Endothelial cell of umbilical vein (primary cell): Measurements from ENCODE around the gene PRDM11. TPM values are rescaled to one million over a fixed set of nuclear protein-coding genes. Genes with fewer than 3 reads are reported as not detected.

Experiments
- BruUV-seq: library from RNA; stranded (reverse); fragments of 400-500 nt; replicated peaks from 2 replicates; lab custom pipeline; 2021; lab: Mats Ljungman, UMichigan
- CTCF ChIA-PET: fragments of 300-600, 350-600 bp; sonication (Branson Sonifier 250); formaldehyde crosslinking; loops from one replicate; lab custom pipeline; 2021; ENCODE audit warnings: antibody characterized with exemption, inconsistent platforms; lab: Charles Lee
- POLR2A ChIA-PET: fragments of 300-600, 350-600 bp; sonication (Branson Sonifier 250); formaldehyde crosslinking; loops from one replicate; lab custom pipeline; 2021; ENCODE audit warnings: antibody characterized with exemption, inconsistent platforms; lab: Charles Lee
- DNase-seq: peaks from one replicate; pipeline ENCODE4 v3.0.0-alpha.2; 2011; ENCODE audit warnings: low read depth, low spot score
- FAIRE-seq: peaks from 2 replicates; lab custom pipeline; 2011; peaks lifted over from hg19 to GRCh38; lab: Jason Lieb, UNC
- H2AFZ ChIP-seq: 2 replicates; pipeline ENCODE4 v1.6.0; 2012; ENCODE audit warnings: low read depth, low read length, control low read depth, inconsistent platforms
- H3K27ac ChIP-seq: 2 replicates; pipeline ENCODE4 v1.5.1; 2011; ENCODE audit warnings: low read depth, mild to moderate bottlenecking, control low read depth, low read length, moderate library complexity; ENCODE audit not compliant: insufficient read depth
- H3K27me3 ChIP-seq, 2 experiments: 2 replicates each; pipeline versions ENCODE4 v1.6.0 to v1.6.1; 2011; ENCODE audit warnings: low read length in 2 of 2, mixed read lengths in 1 of 2; ENCODE audit not compliant: control insufficient read depth in 2 of 2, insufficient read depth in 2 of 2
- H3K36me3 ChIP-seq, 2 experiments: 2 replicates in 1 of 2; 3 replicates in 1 of 2; pipeline ENCODE4 v1.5.1; 2011; ENCODE audit warnings: low read length in 2 of 2, mild to moderate bottlenecking in 1 of 2, moderate library complexity in 1 of 2; ENCODE audit not compliant: control insufficient read depth in 2 of 2, insufficient read depth in 2 of 2; ENCODE audit errors: extremely low read depth in 1 of 2
- H3K4me1 ChIP-seq: 3 replicates; pipeline ENCODE4 v1.5.1; 2011; ENCODE audit warnings: mild to moderate bottlenecking, low read length; ENCODE audit not compliant: control insufficient read depth, insufficient read depth; ENCODE audit errors: extremely low read depth
- H3K4me2 ChIP-seq: 2 replicates; pipeline ENCODE4 v1.6.1; 2011; ENCODE audit warnings: low read length, control low read depth, mixed read lengths; ENCODE audit not compliant: insufficient read depth
- H3K4me3 ChIP-seq, 3 experiments: fragments of 200-600 bp in 1 of 3; sonication (generic), shearing (Covaris generic) in 1 of 3; replicated peaks in 1 of 3; 2 replicates each; pipeline ENCODE4 v1.5.1; 2011 to 2016; ENCODE audit warnings: control low read depth in 3 of 3, low read length in 3 of 3, mild to moderate bottlenecking in 2 of 3, inconsistent platforms in 1 of 3, low read depth in 1 of 3, moderate library complexity in 1 of 3; ENCODE audit not compliant: insufficient read depth in 1 of 3
- H3K79me2 ChIP-seq: 2 replicates; pipeline ENCODE4 v1.6.0; 2012; ENCODE audit warnings: low read length, inconsistent platforms; ENCODE audit not compliant: control insufficient read depth, insufficient read depth
- H3K9ac ChIP-seq: replicated peaks from 2 replicates; pipeline ENCODE3; 2011; ENCODE audit warnings: low read length, control low read depth; ENCODE audit not compliant: insufficient read depth; ENCODE audit errors: extremely low read depth
- H3K9me1 ChIP-seq: replicated peaks from 3 replicates; pipeline ENCODE4 v1.6.0; 2011; ENCODE audit warnings: mild to moderate bottlenecking, low read length; ENCODE audit not compliant: control insufficient read depth, insufficient read depth; ENCODE audit errors: extremely low read depth
- H3K9me3 ChIP-seq: replicated peaks from 2 replicates; pipeline ENCODE4 v1.5.1; 2012; ENCODE audit warnings: low read length, inconsistent platforms; ENCODE audit not compliant: control insufficient read depth, insufficient read depth
- H4K20me1 ChIP-seq: replicated peaks from 2 replicates; pipeline ENCODE3; 2011; ENCODE audit warnings: mild to moderate bottlenecking, low read length; ENCODE audit not compliant: control insufficient read depth, insufficient read depth; ENCODE audit errors: extremely low read depth
- CTCF ChIP-seq, 2 donors: IDR thresholded peaks; 1 replicate in 1 of 2; 2 replicates in 1 of 2; pipeline ENCODE4 v1.5.1; 2011; ENCODE audit warnings: low read length in 2 of 2, mild to moderate bottlenecking in 2 of 2, moderate library complexity in 2 of 2, control low read depth in 1 of 2, inconsistent platforms in 1 of 2, low read depth in 1 of 2; ENCODE audit not compliant: insufficient read depth in 1 of 2; ENCODE audit errors: extremely low read depth in 1 of 2
- EZH2 ChIP-seq: IDR thresholded peaks from 2 replicates; pipeline ENCODE4 v1.6.1; 2012; ENCODE audit warnings: borderline replicate concordance, low read depth, mild to moderate bottlenecking, moderate library complexity, low read length, inconsistent platforms; ENCODE audit not compliant: severe bottlenecking
- FOS ChIP-seq: IDR thresholded peaks from 2 replicates; pipeline ENCODE4 v1.6.1; 2011; ENCODE audit warnings: mild to moderate bottlenecking, low read length, moderate library complexity, borderline replicate concordance; ENCODE audit not compliant: insufficient read depth
- GATA2 ChIP-seq: IDR thresholded peaks from 2 replicates; pipeline ENCODE4 v1.7.0; 2011; ENCODE audit warnings: low read depth, mild to moderate bottlenecking, moderate library complexity, mixed read lengths, low read length; ENCODE audit not compliant: insufficient read length, insufficient read depth
- JUN ChIP-seq: IDR thresholded peaks from 2 replicates; pipeline ENCODE4 v1.6.1; 2011; ENCODE audit warnings: borderline replicate concordance, low read depth; ENCODE audit not compliant: insufficient read length, insufficient read depth
- MAX ChIP-seq: IDR thresholded peaks from 2 replicates; pipeline ENCODE4 v1.6.1; 2011; ENCODE audit not compliant: insufficient read depth, insufficient read length
- MYC ChIP-seq: IDR thresholded peaks from one replicate; pipeline ENCODE4 v1.6.1; 2011; ENCODE audit warnings: mild to moderate bottlenecking, low read depth, low read length
- POLR2A ChIP-seq: IDR thresholded peaks from 2 replicates; pipeline ENCODE4 v1.6.1; 2012; ENCODE audit warnings: low read depth, mild to moderate bottlenecking, control low read depth, low read length
- POLR2AphosphoS5 ChIP-seq: IDR thresholded peaks from 2 replicates; pipeline ENCODE4 v1.6.1; 2012; ENCODE audit warnings: low read depth, mild to moderate bottlenecking, control low read depth, low read length, moderate library complexity; ENCODE audit not compliant: insufficient read depth
- dilution Hi-C: fragments of 300-500 bp; cut with MboI; formaldehyde crosslinking; loops from one replicate; pipeline ENCODE4 v1.15.0; 2019; ENCODE audit warnings: low sequenced_read_pairs; ENCODE audit not compliant: extremely low pct_ligation_motif_present
- intact Hi-C: fragments of 100-400 bp; cut with micrococcal nuclease; formaldehyde crosslinking; loops from one replicate; pipeline ENCODE4 v1.10.0; 2022
- polyA plus RNA-seq, 4 experiments: library from polyadenylated mRNA; depleted of rRNA in 3 of 4; stranded (reverse) in 3 of 4; unstranded in 1 of 4; fragments of >200 nt; gene quantifications; 2 replicates each; pipeline versions ENCODE4 v1.2.1 to v1.2.3, GENCODE V29; 2011 to 2012; ENCODE audit warnings: missing spikeins in 1 of 4
- total RNA-seq: library from RNA; stranded (reverse); gene quantifications from 2 replicates; pipeline ENCODE4 v1.2.3, GENCODE V29; 2021

PRDM11 gene
- total and polyA plus RNA-seq, 2 donors (not counting 3 experiments of a cell fraction or from before 2014, with no cell fraction given) = 6.9 to 14.1 TPM

- no peak overlapping the region for H3K4me3 ChIP-seq
- FAIRE-seq = no peak
- H3K4me2 ChIP-seq = no peak overlapping the region
- H3K9me1 ChIP-seq = no peaks in the 10 kb centered on the region
- DNase-seq = no peak
- no peak overlapping the region for H3K9ac ChIP-seq
- H3K4me1 ChIP-seq = no peaks in the 10 kb centered on the region
- no peaks in the 10 kb centered on the region for H3K9me3 ChIP-seq
- dilution Hi-C loops (no loop called here), intact Hi-C loops (no loop called here)
- H3K27me3 ChIP-seq = no peaks in the 10 kb centered on the region
- POLR2A ChIA-PET = no interaction called here
- no peaks in the 10 kb centered on the region for H3K79me2 ChIP-seq
- TF ChIP-seq JUN (no peak), FOS (no peak), GATA2 (no peak), CTCF (IDR thresholded peaks at IDR 0.05; ENCODE audit: extremely low read depth in 1 of 2, insufficient read depth in 1 of 2, low read depth in 1 of 2, low read length in 2 of 2) (no peak), MYC (no peak), POLR2AphosphoS5 (no peak), EZH2 (no peak), POLR2A (no peak), MAX (no peak)
- H4K20me1 ChIP-seq = no peaks in the 10 kb centered on the region
- no peak overlapping the region for H2AFZ ChIP-seq
- H3K27ac ChIP-seq = no peak overlapping the region
- no peaks in the 10 kb centered on the region for H3K36me3 ChIP-seq
- BruUV-seq = no TSS peak
- CTCF ChIA-PET = no interaction called here
These were observed 13.4 kb downstream of the PRDM11 start for GRCh38 chr11:45159781-45160365.
